Astrocyte of the cerebellum (primary cell): ENCODE results near the gene EDEM1.
"Not testable (repeated sequence)": the region's sequence is repeated elsewhere in the genome, so short reads cannot be mapped to it uniquely, and the experiment has no call there.

Source experiments
- DNase-seq: peaks from one replicate; pipeline ENCODE4 v3.0.0-alpha.2; 2011; ENCODE audit warnings: low read depth
- H3K4me3 ChIP-seq: 2 replicates; pipeline ENCODE4 v1.5.1; 2011; ENCODE audit warnings: mild to moderate bottlenecking, low read depth, low read length, moderate library complexity
- CTCF ChIP-seq: IDR thresholded peaks from 2 replicates; pipeline ENCODE4 v1.5.1; 2012; ENCODE audit warnings: low read length, low read depth, moderate library complexity, mild to moderate bottlenecking; ENCODE audit errors: missing control alignments
- in situ Hi-C: cut with HindIII; loops from 2 replicates; pipeline ENCODE4 v1.10.0; 2017; ENCODE audit warnings: low sequenced_read_pairs

The EDEM1 gene

DNA sequence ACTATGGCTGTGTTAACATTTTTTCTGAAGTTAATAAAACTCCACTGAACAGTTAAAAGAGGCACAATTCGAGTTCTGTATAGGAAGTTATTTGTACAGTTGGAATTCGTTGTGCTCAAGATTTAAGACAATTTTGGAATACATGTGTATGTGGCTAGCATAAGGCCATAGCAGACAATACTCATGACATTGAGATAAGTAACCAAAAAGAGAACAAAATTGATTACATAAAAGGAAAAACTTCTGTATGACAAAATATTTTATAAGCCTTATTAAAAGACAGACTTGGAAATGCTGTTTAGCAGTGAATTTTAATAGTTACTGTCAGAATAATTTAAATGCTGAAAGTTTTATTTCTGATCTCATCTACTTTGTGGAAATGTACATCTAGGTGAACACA is 17.7 kb upstream of the EDEM1 start:
- H3K4me3 ChIP-seq = no peak overlapping the region
- no peak for TF ChIP-seq CTCF
- no peak for DNase-seq
- in situ Hi-C loops = loop anchor here (5.0 kb wide), 1 partner anchor 458 kb away; no protein-coding TSS in a partner anchor

- TF ChIP-seq CTCF = no peak
- in situ Hi-C loops = no loop called here
Observed at GRCh38 chr3:5170975-5171374, 16.5 kb upstream of the EDEM1 start.

DNA sequence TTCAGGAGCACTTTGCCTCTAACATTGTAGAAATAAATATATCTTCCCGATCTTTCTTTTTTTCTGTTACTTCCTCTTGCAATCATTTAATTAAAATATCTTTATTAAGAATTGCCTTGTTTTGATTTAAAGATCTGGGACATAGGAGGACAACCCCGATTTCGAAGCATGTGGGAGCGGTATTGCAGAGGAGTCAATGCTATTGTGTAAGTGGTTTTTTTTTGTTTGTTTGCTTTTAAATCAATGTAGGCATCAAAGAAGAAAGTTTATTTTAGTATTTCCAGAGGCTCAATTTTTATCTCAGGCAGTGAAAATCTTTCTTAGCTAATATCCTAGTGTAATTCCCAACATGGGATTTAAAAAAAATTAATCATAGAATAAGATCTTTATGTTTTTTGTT is 15.5 kb upstream of the EDEM1 start:
- TF ChIP-seq CTCF = no peak
- DNase-seq = no peak
- in situ Hi-C loops = no loop called here
- H3K4me3 ChIP-seq = no peak overlapping the region

More at GRCh38 chr3:5170975-5171374, 16.5 kb upstream of the EDEM1 start:
- H3K4me3 ChIP-seq = no peak overlapping the region
- no peak for DNase-seq

DNA sequence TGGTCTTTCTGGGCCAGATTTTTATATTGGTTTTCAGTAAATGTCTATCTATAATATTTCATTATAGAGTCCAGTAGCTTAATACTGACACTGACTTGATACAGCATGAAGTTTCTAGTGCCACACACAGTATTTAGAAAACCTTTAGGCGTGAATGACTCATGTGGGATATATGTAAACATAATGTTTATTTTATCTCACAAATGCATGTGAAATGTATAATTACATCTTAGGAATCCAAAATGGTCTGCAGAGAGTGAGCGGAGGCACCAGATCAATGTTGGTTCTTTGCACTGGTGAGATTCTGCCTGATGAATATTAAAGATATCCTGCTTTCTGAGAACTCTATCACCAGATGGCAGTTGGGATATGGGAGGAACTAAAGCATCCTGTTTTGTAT is 8.5 kb upstream of the EDEM1 start:
- H3K4me3 ChIP-seq, in situ Hi-C loops, DNase-seq: not testable (repeated sequence)

GRCh38 chr3:5181469-5182141 is 5.9 kb upstream of the EDEM1 start:
- no peak for DNase-seq
- no peak for TF ChIP-seq CTCF
- no peak overlapping the region for H3K4me3 ChIP-seq
- in situ Hi-C loops = no loop called here

- DNase-seq, in situ Hi-C loops, H3K4me3 ChIP-seq: not testable (repeated sequence)
Observed at GRCh38 chr3:5183714-5184113, 3.8 kb upstream of the EDEM1 start.

GRCh38 chr3:5184499-5184898 is 3.0 kb upstream of the EDEM1 start:
- TF ChIP-seq CTCF = no peak
- no peak overlapping the region for H3K4me3 ChIP-seq
- in situ Hi-C loops = no loop called here
- no peak for DNase-seq
